HG02884 (cell line): ENCODE data around the gene SEMA4D.
A peak's percentile ranks its signal among the peaks of the same experiment; 100 is the strongest.

Experiments
- ATAC-seq: cut with Tn5 transposase; IDR thresholded peaks from one replicate; pipeline ENCODE4 v1.9.1; 2021; ENCODE audit warnings: mild to moderate bottlenecking, moderate library complexity; ENCODE audit not compliant: unreplicated experiment

SEMA4D gene

DNA sequence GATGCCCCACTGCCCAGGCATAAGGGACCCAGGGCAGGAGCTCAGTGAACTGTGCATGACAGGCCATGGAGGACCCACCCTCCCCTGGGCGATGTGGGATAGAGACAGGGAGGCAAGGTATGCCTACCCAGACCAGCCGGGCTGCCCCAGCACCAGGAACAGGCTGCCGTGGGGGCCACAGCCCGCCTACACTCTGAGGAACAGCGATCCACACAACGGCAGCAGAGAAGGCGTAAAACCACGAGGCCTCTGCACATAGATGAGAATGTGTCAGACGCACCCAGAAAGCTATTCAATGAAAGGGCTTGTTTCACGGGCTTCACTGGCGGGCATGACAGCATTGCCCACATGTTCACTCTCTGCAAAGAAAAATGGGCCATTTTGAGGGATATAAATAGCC is 49.5 kb downstream of the SEMA4D start:
- no peak for ATAC-seq

GRCh38 chr9:89447416-89447815 is 50.5 kb downstream of the SEMA4D start:
- ATAC-seq: no peak

- no peak for ATAC-seq
Observed at GRCh38 chr9:89446961-89447310, 51.0 kb downstream of the SEMA4D start.

GRCh38 chr9:89446261-89446960 is 51.5 kb downstream of the SEMA4D start:
- no peak for ATAC-seq

DNA sequence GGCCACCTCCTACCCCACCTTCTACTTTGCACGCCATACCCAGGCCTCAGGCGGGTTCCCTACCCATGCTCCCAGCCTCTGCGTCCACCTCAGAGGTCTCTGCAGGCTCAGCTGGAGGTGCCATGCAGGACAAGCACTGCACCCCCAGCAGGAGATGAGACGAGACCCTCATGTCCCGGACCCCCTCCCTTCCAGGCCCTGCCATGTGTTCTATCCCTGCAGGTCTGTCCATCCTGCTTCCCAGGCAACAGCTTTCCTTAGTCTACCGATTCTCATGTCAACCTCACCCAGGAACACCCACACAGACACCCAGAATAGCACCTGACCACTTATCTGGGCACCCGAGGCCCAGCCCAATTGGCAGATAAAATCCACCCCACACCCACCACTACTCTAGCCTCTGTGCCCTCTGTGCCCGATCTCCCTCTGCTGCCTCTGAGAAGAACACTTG is 52.1 kb downstream of the SEMA4D start:
- ATAC-seq: no peak

GRCh38 chr9:89444925-89445765 is 52.8 kb downstream of the SEMA4D start:
- ATAC-seq: no peak

GRCh38 chr9:89444274-89444673 is 53.6 kb downstream of the SEMA4D start:
- no peak for ATAC-seq

DNA sequence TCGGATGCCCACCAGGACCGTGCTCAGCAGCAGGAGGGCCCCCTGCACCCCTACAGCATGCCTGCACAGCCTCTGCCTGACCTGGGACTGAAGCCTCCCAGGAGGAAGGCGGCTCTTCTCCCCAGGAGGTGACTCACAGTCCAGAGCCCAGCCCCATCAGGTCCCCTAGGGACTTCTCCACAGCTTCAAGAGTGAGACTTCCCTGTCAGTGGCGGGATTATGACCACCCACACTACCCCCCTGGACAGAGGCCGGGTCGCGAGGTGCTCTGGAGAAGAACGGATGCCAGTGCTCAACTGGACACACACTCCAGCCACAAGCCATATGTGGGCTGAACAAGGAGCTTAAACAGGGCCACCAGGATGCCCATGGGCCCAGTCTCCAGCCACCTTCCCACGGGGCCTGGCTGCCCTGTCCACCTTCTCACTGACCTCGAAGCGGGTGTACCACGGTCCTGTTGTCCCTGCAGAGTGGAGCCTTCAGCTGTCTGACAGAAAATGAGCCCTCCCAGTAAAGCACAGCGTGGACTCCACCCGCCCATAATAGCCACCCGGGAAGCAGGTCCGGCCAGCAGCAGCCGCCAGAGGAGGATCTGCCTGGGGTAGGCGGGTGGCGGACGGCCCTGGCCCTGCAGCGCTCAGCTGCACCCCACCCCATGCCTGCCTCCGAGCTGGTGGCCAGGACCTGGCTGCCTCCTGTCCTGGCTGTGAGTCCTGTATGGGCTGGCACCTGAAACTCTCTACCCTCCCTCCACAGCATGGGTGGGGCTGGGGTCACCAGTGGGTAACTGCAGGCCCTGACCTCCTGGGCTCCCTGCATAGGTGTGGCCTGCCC is 54.7 kb downstream of the SEMA4D start:
- ATAC-seq: peak; percentile 36

- ATAC-seq: peak; percentile 41
Observed at GRCh38 chr9:89442501-89442978, 55.4 kb downstream of the SEMA4D start.

GRCh38 chr9:89441986-89442385 is 55.9 kb downstream of the SEMA4D start:
- ATAC-seq: no peak

- no peak for ATAC-seq
Observed at GRCh38 chr9:89441655-89441970, 56.3 kb downstream of the SEMA4D start.

GRCh38 chr9:89440951-89441654 is 56.8 kb downstream of the SEMA4D start:
- ATAC-seq: no peak

GRCh38 chr9:89440548-89440947 is 57.4 kb downstream of the SEMA4D start:
- no peak for ATAC-seq

GRCh38 chr9:89440046-89440445 is 57.9 kb downstream of the SEMA4D start:
- no peak for ATAC-seq

- no peak for ATAC-seq
Observed at GRCh38 chr9:89439571-89439970, 58.3 kb downstream of the SEMA4D start.

DNA sequence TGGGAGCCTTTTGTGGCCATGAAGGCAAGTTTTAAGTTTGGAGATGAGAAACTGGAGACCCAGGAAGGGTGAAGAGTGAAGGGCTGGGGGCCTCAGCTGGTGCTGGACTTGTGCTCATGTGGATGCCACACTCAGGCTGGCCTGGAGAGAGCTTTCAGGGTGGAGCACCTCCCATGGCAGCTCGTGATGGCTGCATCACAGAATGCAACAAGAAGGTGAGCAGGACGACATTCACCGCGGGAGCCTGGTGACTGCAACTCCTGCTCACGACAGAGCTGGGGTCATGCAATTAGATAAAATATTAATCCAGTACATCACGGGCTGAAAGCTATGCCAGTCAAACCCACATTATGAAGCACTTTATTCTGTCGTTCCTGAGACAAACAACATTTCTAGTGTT is 59.7 kb downstream of the SEMA4D start:
- ATAC-seq: no peak

DNA sequence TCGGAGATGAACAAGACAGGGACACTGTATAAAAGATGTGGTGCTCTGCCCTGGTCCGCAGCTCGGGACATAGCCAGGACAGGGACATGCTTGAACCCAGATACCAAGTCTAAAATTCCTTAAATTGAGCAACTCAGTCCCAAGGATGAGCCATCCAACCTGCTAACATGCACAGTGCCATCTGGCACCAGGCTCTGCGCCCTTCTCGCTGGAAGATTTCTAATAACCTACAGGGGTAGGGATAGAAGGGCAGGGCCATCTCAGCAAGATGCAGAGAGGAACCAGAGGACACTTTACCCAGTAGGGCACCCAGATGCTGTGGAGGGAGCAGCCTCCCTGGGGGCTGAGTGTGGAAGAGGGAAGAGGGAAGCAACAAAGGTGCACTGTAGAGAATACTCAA is 60.1 kb downstream of the SEMA4D start:
- ATAC-seq: no peak

DNA sequence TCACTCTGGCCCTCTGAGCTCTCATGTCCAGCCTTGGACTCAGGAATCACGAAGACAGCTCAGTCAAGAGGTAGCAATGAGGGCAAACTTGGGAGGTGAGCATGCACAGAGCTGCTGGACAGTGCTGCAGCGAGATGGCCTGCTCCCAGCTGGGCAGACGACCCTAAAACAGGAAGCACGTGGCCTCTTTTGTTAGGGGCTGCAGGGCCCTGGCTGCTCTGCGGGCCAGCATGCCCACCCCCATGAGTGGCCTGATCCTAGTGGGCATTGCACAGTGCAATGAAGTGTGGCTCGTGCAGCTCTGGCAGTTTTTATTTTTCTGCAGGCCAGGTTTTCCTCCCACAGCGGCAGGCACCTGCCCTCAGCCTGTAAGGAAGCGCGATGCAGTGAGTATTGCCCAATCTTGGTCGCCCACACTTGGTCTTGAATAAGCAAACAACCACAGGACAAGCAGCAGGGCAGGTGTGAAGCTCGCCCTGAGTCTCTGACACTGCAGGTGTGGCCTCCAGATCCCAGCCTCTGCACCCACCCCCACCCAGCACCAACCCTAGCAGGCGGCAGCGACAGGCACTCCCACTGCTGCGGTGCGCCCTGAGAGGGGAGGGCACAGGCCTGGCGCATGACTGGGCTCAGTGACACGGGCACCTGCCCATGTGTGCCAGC is 60.8 kb downstream of the SEMA4D start:
- peak; percentile 49 for ATAC-seq

GRCh38 chr9:89436326-89436725 is 61.6 kb downstream of the SEMA4D start:
- ATAC-seq: no peak

GRCh38 chr9:89435071-89435823 is 62.7 kb downstream of the SEMA4D start:
- no peak for ATAC-seq
